Parathyroid adenoma (tissue), 2 donors: ENCODE measurements around the gene CAND2.

ENCODE experiments used
- H2AFZ ChIP-seq: fragments of 300-600 bp; sonication (generic); one replicate; pipeline ENCODE4 v1.7.0; 2017; ENCODE audit warnings: antibody characterized with exemption, mild to moderate bottlenecking
- H3K27ac ChIP-seq: fragments of 300-600 bp; sonication (generic); one replicate; pipeline ENCODE4 v1.7.0; 2017
- H3K27me3 ChIP-seq: fragments of 300-600 bp; sonication (generic); one replicate; pipeline ENCODE4 v1.7.0; 2017; ENCODE audit warnings: low read length; ENCODE audit not compliant: control insufficient read depth, insufficient read depth
- H3K36me3 ChIP-seq: fragments of 300-600 bp; sonication (generic); one replicate; pipeline ENCODE4 v1.7.0; 2017; ENCODE audit warnings: low read length; ENCODE audit not compliant: control insufficient read depth, insufficient read depth
- H3K4me1 ChIP-seq: fragments of 300-600 bp; sonication (generic); one replicate; pipeline ENCODE4 v1.7.0; 2017; ENCODE audit warnings: control low read depth
- H3K4me2 ChIP-seq: fragments of 300-600 bp; sonication (generic); one replicate; pipeline ENCODE4 v1.7.0; 2017; ENCODE audit warnings: low read length
- H3K4me3 ChIP-seq: fragments of 300-600 bp; sonication (generic); one replicate; pipeline ENCODE4 v1.7.0; 2017; ENCODE audit warnings: low read depth, low read length
- H3K79me2 ChIP-seq: fragments of 300-600 bp; sonication (generic); one replicate; pipeline ENCODE4 v1.7.0; 2017; ENCODE audit warnings: control low read depth
- H3K9ac ChIP-seq: fragments of 300-600 bp; sonication (generic); one replicate; pipeline ENCODE4 v1.7.0; 2017; ENCODE audit warnings: mild to moderate bottlenecking
- H3K9me3 ChIP-seq: fragments of 300-600 bp; sonication (generic); one replicate; pipeline ENCODE4 v1.7.0; 2017; ENCODE audit warnings: low read length; ENCODE audit not compliant: control insufficient read depth
- TF ChIP-seq, protein P1 (sequence below): fragments of 300-600 bp; sonication (generic); IDR thresholded peaks from one replicate; pipeline ENCODE4 v1.7.0; 2017; ENCODE audit warnings: antibody characterized with exemption, mild to moderate bottlenecking
- donor health status: primary hyperparathyroidism.

The CAND2 gene

DNA sequence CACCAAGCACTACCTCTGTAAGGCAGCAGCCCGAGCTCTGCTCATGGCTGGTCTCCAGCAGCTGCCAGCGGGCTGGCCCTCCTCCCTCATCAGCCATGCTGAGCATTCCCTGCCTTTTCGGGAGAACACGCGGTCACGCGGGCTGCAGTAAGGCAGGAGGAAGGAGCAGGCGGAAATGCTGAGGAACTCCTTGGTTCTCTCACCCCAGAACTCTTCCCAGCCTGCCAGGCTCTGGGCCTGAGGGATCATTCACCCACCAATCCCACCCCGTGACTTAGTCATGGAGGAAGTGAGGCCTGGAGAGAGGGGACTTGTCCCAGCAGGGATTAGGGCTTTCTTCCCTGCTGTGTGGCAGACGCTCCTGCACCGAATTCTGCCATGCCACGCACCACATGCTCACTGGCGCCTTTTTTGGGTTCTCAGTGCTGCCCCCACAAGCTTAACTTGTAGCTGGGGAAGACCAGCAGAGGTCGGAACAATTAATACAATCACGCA lies 87.8 kb downstream of the CAND2 start:
- Histone ChIP-seq H3K4me2 (no peak overlapping the region), H3K4me1 (peaks cover 2% of the 10 kb centered on the region), H3K9me3 (no peaks in the 10 kb centered on the region), H2AFZ (peak overlapping the region; percentile 67), H3K27ac (no peak overlapping the region), H3K27me3 (no peaks in the 10 kb centered on the region), H3K79me2 (no peaks in the 10 kb centered on the region), H3K9ac (no peak overlapping the region), H3K36me3 (no peaks in the 10 kb centered on the region), H3K4me3 (no peak overlapping the region)
- TF ChIP-seq, protein P1, sequence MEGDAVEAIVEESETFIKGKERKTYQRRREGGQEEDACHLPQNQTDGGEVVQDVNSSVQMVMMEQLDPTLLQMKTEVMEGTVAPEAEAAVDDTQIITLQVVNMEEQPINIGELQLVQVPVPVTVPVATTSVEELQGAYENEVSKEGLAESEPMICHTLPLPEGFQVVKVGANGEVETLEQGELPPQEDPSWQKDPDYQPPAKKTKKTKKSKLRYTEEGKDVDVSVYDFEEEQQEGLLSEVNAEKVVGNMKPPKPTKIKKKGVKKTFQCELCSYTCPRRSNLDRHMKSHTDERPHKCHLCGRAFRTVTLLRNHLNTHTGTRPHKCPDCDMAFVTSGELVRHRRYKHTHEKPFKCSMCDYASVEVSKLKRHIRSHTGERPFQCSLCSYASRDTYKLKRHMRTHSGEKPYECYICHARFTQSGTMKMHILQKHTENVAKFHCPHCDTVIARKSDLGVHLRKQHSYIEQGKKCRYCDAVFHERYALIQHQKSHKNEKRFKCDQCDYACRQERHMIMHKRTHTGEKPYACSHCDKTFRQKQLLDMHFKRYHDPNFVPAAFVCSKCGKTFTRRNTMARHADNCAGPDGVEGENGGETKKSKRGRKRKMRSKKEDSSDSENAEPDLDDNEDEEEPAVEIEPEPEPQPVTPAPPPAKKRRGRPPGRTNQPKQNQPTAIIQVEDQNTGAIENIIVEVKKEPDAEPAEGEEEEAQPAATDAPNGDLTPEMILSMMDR: no peak
